ENCODE results near the gene NCOA5. TPM values are rescaled to one million over a fixed set of nuclear protein-coding genes. Genes with fewer than 3 reads are reported as not detected.

Gene NCOA5
- total and polyA plus RNA-seq, 9 of the 15 experiments (the other 6 are each of a cell fraction or from before 2014, with no cell fraction given), result 3.9 to 22.8 (median 13.8) TPM

DNA sequence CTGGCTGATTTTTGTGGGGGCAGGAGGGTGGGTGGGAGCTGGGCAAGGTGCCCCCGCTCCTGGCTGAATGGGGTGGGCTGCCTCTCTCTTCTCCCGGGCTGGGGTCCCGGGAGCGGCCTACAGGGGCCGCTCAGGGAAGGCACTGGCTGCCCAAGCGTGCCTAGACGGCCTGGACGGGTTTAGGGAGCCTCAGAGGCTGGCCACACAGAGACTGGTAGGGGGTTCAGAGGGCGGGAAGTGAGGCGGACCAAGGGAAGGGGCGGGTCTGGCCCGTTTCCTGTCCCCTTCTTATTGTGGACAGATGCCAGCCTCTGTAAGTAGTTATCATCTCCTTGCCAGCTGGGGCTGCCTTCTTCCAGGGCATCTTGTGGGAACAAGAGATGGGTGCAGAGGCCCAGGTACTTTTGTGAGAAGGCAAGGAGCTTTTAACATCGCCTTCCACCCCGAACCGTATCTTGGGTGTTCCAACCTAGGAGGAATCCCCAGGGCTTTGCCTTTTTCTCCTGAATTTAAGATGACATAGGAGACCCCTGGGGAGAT lies 28.8 kb upstream of the NCOA5 start:
- ATAC-seq (peak; percentile 60), DNase-seq (ENCODE audit: extremely low read depth in 1 of 4, low spot score in 3 of 4) (no peak), FAIRE-seq (no peak)
- Histone ChIP-seq H3K27ac (ENCODE audit: extremely low read depth, low read depth, low read length) (no peak overlapping the region), H3K9me1 (ENCODE audit: control insufficient read depth, insufficient read depth, low read length) (no peaks in the 10 kb centered on the region), H3K79me2 (ENCODE audit: control insufficient read depth, insufficient read depth, low read length) (no peaks in the 10 kb centered on the region), H4K20me1 (replicated peaks; ENCODE audit: control insufficient read depth, insufficient read depth, low read length) (0 out of 2 replicates have a peak, but pooled peaks cover 10% of the 10 kb centered on the region), H3K4me2 (ENCODE audit: insufficient read depth, low read length) (peak overlapping the region; percentile 82), H3K27me3 (ENCODE audit: control insufficient read depth in 2 of 2, insufficient read depth in 2 of 2, low read length in 2 of 2) (peaks cover 15 to 33% of the 10 kb centered on the region in 2 experiments), H2AFZ (ENCODE audit: low read depth, low read length) (peak overlapping the region; percentile 98), H3K9me3 (replicated peaks; ENCODE audit: control insufficient read depth, insufficient read depth, low read depth, low read length) (0 out of 2 replicates have a peak, but pooled peaks cover 1% of the 10 kb centered on the region), H3K9ac (ENCODE audit: insufficient read depth in 1 of 2, low read depth in 2 of 2, low read length in 2 of 2) (peak overlapping the region; percentile 55 to 91; a peak in 3 of 4 replicates), H3K4me3 (peak overlapping the region; percentile 38), H3K4me1 (replicated peaks in 1 of 2; ENCODE audit: control insufficient read depth in 2 of 2, insufficient read depth in 2 of 2, low read length in 2 of 2) (peaks cover 0 to 12% of the 10 kb centered on the region in 2 experiments; a peak in 2 of 5 replicates), H3K36me3 (ENCODE audit: control insufficient read depth, insufficient read depth, low read length) (no peaks in the 10 kb centered on the region)
- ChIA-PET CTCF (ENCODE audit: low intra/inter-chr PET ratio) (no interaction called here), POLR2A (interaction anchor here (1.1 kb wide), 1 partner anchor 23 kb away, joined by 3 read pairs; no protein-coding TSS in a partner anchor)
- TF ChIP-seq ZBTB26 (CRISPR knock-in tag; IDR thresholded peaks at IDR 0.05) (no peak), HMGXB4 (CRISPR knock-in tag; IDR thresholded peaks at IDR 0.05) (no peak), ESRRB (CRISPR knock-in tag; IDR thresholded peaks at IDR 0.05; ENCODE audit: borderline replicate concordance) (no peak), FOXK1 (CRISPR knock-in tag; IDR thresholded peaks at IDR 0.05; ENCODE audit: borderline replicate concordance) (no peak), BDP1 (IDR thresholded peaks at IDR 0.05; ENCODE audit: insufficient read depth, insufficient read length) (no peak), SIRT6 (IDR thresholded peaks at IDR 0.05; ENCODE audit: low read depth, low read length) (no peak)
- TF ChIP-seq, protein P1, sequence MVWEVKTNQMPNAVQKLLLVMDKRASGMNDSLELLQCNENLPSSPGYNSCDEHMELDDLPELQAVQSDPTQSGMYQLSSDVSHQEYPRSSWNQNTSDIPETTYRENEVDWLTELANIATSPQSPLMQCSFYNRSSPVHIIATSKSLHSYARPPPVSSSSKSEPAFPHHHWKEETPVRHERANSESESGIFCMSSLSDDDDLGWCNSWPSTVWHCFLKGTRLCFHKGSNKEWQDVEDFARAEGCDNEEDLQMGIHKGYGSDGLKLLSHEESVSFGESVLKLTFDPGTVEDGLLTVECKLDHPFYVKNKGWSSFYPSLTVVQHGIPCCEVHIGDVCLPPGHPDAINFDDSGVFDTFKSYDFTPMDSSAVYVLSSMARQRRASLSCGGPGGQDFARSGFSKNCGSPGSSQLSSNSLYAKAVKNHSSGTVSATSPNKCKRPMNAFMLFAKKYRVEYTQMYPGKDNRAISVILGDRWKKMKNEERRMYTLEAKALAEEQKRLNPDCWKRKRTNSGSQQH (CRISPR knock-in tag; IDR thresholded peaks at IDR 0.05), result no peak
- BruUV-seq (replicated peaks), result no TSS peak
- intact Hi-C loops (cut with micrococcal nuclease) (no loop called here), in situ Hi-C loops (cut with MboI) (no loop called here)
- 21% methylated on average over 10 of the region's 15 CpGs for WGBS (ENCODE audit: insufficient coverage, low coverage, missing lambda C conversion rate)
